Kidney epithelial cell (primary cell): ENCODE measurements around the gene XRCC6. TPM values are rescaled to one million over a fixed set of nuclear protein-coding genes. Genes with fewer than 3 reads are reported as not detected.
"Not testable (repeated sequence)": the region's sequence is repeated elsewhere in the genome, so short reads cannot be mapped to it uniquely, and the experiment has no call there.

Experiments used
- DNase-seq: peaks from one replicate; pipeline ENCODE4 v3.0.0-alpha.2; 2010; ENCODE audit warnings: low read depth
- H3K27me3 ChIP-seq: 2 replicates; pipeline ENCODE4 v1.6.0; 2011; ENCODE audit warnings: low read length; ENCODE audit not compliant: control insufficient read depth, insufficient read depth
- H3K36me3 ChIP-seq: 2 replicates; pipeline ENCODE4 v1.5.1; 2011; ENCODE audit warnings: low read length; ENCODE audit not compliant: control insufficient read depth, insufficient read depth
- H3K4me3 ChIP-seq: 2 replicates; pipeline ENCODE4 v1.5.1; 2011; ENCODE audit warnings: low read depth, mild to moderate bottlenecking, control low read depth, low read length
- CTCF ChIP-seq: IDR thresholded peaks from 2 replicates; pipeline ENCODE4 v1.5.1; 2011; ENCODE audit warnings: mild to moderate bottlenecking, moderate library complexity, low read length, control low read depth, inconsistent platforms; ENCODE audit not compliant: insufficient read depth, poor library complexity, severe bottlenecking
- total RNA-seq: library from RNA; depleted of rRNA; stranded (reverse); fragments of >200 nt; gene quantifications from 2 replicates; pipeline ENCODE4 v1.2.3, GENCODE V29; 2015

The XRCC6 gene
- total RNA-seq, 1 donor from 2014 or later: 296 TPM

GRCh38 chr22:41620589-41621098, 451 bp upstream of the XRCC6 start, which contains the start of gene DESI1:
Gene DESI1, minus strand, starts transcription at chr22:41621043. Its CDS starts 204 bp downstream, at chr22:41620839.
- Histone ChIP-seq H3K4me3 (peak within 1 kb of the TSS; percentile 90), H3K36me3 (no peaks in the 10 kb centered on the region), H3K27me3 (no peaks in the 10 kb centered on the region)
- no peak for DNase-seq
- no peak for TF ChIP-seq CTCF

- no peaks in the 10 kb centered on the region for H3K27me3 ChIP-seq
- peak overlapping the region; percentile 90 for H3K4me3 ChIP-seq
- TF ChIP-seq CTCF: no peak
- no peaks in the 10 kb centered on the region for H3K36me3 ChIP-seq
- DNase-seq: no peak
Measured at GRCh38 chr22:41621911-41622179, 750 bp downstream of the XRCC6 start.

GRCh38 chr22:41625577-41625976, 4.5 kb downstream of the XRCC6 start:
- DNase-seq: no peak
- H3K36me3 ChIP-seq: peaks cover 2% of the 10 kb centered on the region
- TF ChIP-seq CTCF: no peak
- no peaks in the 10 kb centered on the region for H3K27me3 ChIP-seq
- no peak overlapping the region for H3K4me3 ChIP-seq

GRCh38 chr22:41631115-41631514, 10.0 kb downstream of the XRCC6 start:
- not testable (repeated sequence) for H3K4me3 ChIP-seq, H3K27me3 ChIP-seq, H3K36me3 ChIP-seq, DNase-seq

- not testable (repeated sequence) for H3K27me3 ChIP-seq, H3K36me3 ChIP-seq, DNase-seq, H3K4me3 ChIP-seq
Measured at GRCh38 chr22:41631615-41632014, 10.5 kb downstream of the XRCC6 start.

GRCh38 chr22:41634610-41635009, 13.5 kb downstream of the XRCC6 start:
- not testable (repeated sequence) for H3K36me3 ChIP-seq, DNase-seq, H3K4me3 ChIP-seq, H3K27me3 ChIP-seq

- Histone ChIP-seq H3K36me3 (peaks cover 2% of the 10 kb centered on the region), H3K27me3 (no peaks in the 10 kb centered on the region), H3K4me3 (no peak overlapping the region)
- no peak for TF ChIP-seq CTCF
- no peak for DNase-seq
Measured at GRCh38 chr22:41636467-41636866, 15.4 kb downstream of the XRCC6 start.

- not testable (repeated sequence) for DNase-seq, H3K4me3 ChIP-seq, H3K27me3 ChIP-seq, H3K36me3 ChIP-seq
Measured at GRCh38 chr22:41637623-41638022, 16.5 kb downstream of the XRCC6 start.
